HG03520 (cell line): ENCODE measurements around the gene ANKRA2.

ENCODE experiments used
- ATAC-seq: cut with Tn5 transposase; IDR thresholded peaks from one replicate; pipeline ENCODE4 v1.9.1; 2021; ENCODE audit warnings: mild to moderate bottlenecking, moderate library complexity; ENCODE audit not compliant: unreplicated experiment

ANKRA2 gene

DNA sequence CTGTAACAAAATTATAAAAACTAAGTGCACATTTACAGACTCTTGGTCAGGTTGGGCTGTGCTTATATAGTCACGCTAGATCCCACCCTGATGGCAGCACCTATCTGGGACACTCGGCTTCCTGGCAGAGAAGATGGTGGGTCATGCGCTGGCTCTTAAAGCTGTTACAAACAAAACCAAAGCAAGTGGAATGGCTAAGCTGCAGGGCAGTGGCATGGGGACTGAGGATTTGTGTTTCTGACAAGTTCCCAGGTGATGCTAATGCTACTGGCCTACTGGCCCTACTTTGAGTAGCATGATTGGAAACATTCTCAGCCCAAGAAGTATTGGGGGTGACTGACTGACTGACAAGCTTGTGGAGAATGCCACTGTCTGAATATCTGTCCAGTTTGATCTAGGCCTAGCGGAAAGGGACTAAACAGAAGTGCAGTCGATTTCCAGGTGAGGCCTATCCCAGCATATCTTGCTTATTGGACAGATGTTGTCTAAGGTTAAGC, 58.9 kb downstream of the ANKRA2 start:
- no peak for ATAC-seq
